GM19240 (cell line): ENCODE data around the gene PFDN1.

Experiments
- DNase-seq: peaks from one replicate; pipeline ENCODE4 v3.0.0; 2011; ENCODE audit warnings: low spot score; ENCODE audit not compliant: insufficient read length

Gene PFDN1

DNA sequence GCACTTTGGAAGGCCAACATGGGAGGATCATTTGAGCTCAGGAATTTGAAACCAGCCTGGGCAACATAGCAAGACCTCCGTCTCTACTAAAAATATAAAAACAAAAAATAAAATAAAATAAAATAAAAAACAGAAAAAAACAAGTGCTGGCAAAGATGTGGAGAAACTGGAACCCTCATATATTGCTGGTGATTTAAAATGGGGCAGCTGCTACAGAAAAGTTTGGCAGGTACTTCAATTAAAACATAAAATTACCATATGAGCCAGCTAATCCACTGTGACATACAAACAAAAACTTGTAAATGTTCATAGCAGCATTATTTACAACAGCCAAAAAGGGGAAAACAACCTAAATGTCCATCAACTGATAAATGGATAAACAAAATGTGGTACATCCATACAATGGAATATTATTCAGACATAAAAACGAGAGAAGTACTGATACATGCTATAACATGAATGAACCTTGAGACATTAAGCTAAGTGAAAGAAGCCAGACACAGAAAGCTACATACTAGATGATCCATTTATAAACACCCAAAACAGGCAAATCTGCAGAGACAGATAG is 42.7 kb downstream of the PFDN1 start:
- no peak for DNase-seq

DNA sequence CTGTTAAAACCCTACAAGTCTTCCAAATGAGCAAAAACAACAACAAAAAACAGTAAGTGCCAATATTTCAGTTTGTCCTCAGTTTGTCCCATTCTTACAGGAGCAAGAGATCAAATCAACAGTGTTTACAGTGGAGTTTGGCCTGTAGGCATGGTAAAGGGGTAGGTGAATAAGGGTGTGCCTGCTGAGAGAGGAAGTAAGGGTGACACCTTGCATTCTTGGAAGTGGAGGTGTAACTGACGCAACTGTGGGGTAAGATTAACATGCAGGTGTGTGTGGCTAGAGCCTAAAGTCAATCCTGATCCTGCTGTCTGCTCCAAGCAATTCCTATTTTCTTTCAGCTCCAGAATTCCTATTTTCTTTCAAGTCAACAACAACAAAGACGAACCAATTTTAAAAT is 43.4 kb downstream of the PFDN1 start:
- no peak for DNase-seq

DNA sequence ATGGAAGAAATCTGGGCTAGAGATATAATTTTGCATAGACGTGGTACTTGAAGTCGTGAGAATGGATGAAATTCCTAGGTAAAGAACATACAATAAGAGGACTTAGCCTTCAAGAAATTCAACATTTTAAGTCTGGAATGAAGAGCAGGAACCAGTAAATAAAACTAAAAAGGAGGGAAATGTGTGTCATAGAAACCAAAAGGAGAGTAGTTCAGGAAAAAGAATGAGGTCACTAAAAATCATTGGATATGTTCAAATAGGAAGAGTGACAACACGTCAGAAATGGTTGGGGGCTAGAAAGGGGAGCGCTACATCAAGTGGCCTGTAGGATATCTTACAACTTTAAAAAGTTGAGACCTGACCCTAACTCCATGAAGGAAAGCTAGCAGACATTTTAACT is 44.0 kb downstream of the PFDN1 start:
- no peak for DNase-seq

DNA sequence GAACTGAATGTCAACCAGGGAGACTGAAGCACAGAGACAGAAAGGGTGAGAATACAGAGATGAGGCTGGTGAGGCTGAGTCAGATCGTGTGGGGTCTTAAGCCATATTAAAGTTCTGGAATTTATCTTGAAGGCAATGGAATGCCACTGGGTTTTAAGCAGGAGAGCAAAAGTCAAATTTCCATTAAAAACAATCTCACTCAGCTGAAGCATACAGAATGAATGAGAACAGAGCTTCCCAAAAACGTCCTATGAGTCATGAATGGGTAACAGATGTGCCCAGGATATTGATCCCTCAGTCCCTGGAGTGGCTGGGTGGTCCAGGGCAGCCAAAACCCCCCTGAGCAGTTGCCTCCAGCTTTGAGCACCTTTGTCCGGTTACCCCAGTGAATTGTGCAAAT is 44.9 kb downstream of the PFDN1 start:
- no peak for DNase-seq

DNA sequence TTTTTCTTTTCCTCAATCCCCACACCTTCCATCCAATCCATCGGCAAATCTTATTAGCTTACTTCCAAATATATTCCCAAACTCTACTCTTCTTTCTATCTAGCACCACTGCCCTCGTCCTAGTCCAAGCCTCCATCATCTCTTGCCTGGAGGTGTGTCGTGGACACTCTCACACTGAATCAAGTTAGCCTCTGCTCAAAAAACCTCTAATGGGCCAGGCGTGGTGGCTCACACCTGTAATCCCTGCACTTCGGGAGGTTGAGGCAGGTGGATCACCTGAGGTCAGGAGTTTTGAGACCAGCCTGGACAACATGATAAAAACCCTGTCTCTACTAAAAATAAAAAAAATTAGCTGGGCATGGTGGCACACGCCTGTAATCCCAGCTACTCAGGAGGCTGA is 46.2 kb downstream of the PFDN1 start:
- DNase-seq: no peak

DNA sequence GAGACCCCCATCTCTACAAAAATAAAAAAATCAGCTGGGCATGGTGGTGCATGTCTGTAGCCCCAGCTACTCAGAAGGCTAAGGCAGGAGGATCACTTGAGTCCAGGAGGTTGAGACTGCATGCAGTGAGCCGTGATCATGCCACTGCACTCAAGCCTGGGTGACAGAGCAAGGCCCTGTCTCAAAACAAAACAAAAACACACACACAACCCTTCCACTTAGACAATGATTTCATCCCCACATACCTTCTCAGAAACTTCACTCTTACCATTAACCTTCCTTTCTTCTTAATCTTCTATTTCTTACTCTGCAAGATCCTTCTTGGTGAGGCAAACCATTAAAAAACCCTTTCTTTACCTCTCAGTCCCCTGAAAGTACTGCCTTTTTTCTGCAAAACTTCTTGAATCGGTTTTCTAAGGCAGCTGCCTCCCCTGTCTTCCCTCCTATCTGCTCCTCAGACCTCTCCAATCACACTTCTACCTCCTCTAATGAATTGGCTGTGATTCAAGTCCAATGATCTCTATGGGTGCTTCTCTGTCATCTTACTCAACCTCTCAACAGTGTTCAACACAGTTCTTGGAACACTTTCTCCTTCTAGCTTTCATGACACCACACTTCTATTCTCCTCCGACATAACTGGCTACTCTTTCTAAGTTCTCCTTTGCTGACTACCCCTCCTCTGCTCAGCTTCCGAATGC is 47.3 kb downstream of the PFDN1 start:
- DNase-seq: no peak

DNA sequence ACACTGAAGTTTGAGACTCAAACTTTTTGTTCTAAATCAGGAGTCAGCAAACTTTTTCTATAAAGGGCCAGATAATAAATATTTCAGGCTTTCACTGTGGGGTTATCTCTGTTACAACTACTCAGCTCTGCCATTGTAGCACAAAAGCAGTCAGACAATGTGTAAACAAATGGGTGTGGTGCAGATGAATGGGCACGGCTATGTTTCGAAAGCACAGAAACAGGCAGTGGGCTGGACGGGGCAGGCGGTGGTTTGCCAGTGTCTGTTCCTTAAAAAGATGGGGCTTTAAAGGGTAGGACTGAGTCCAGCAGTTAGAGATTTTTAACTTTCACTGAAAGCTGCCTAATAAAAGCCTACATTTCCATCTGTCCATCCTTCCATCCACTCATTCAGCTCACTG is 48.9 kb downstream of the PFDN1 start:
- no peak for DNase-seq

DNA sequence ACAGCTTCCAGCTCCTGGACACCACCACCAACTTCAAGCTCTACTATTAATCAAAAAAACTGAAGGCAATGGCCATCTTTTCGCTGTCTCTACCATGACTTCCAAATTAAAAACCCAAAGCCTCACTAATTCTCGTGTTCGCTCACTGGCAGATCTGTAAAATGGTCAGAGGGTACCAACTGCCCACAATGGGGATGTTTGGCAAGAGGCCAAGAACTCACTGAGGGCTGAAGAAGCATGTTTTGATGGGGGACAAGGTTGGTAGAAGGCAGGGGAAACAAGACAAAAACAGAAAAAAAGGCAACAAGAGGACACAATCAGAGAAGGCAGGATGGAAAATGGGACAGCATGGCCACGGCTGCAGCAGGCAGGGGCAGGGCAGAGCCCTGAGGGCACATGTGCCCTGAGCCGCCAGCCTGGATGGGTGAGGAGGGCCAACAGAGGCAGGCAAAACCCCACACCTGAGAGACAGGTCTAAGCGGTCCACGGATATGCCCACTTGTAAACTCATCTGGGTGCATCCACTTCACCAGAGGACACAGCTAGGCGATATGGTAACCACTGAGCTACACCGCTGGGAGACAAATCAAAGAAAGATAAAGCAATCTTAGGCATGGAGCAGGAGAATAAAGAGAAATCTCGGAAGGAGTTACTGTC is 50.3 kb downstream of the PFDN1 start:
- no peak for DNase-seq

DNA sequence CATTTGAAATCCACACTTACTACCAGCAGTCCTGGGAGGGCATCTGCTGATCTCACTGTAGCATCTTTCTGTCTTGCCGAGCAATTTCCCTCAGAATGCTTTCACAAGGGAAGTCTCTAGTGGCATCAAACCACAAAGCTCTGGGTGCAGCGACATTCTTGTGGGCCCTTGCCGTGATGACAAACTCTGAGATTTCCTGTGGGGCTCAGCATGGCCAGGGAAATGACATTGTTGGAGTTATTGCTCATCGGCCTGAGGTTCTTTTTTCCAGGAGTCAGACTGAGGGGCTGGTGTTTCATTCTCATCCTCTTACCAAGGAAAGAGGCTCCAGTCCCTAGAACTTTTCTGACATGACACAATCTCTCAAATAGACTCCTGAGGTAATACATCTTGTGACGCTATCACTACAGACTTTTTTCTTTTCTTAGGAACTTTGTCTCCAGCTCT is 51.4 kb downstream of the PFDN1 start:
- DNase-seq: no peak

DNA sequence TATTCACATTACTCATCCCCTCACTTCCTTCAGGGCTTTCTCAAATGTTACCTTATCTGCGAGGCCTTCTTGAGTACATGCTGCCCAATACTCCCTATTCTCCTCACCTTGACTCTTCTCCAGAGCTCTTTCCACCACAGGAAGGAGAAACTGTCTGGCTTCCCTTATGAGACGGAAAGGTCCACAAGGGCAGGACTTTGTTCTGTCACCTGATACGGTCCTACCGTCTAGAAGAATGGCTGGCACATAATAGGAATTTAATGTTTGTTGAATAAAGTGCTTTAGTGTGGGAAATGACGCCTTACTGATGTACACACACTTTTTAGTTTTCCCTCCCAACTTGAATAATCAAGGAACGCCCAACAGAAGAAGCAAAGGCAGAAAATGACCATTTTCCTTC is 52.5 kb downstream of the PFDN1 start:
- DNase-seq: no peak

DNA sequence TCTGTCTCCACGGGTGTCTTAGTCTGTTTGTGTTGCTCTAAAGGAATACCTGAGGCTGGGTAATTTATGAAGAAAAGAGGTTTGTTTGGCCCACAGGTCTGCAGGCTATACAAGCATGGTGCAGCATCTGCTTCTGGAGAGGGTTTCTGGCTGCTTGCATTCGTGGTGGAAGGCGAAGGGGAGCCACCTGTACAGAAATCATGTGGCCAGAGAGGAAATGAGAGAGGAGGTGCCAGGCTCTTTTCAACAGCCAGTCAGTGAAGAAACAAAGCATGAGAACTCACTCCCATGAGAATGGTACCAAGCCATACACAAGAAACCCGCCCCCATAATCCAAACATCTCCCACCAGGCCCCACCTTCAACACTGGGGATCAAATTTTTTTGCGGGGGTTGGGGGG is 53.4 kb downstream of the PFDN1 start:
- no peak for DNase-seq

DNA sequence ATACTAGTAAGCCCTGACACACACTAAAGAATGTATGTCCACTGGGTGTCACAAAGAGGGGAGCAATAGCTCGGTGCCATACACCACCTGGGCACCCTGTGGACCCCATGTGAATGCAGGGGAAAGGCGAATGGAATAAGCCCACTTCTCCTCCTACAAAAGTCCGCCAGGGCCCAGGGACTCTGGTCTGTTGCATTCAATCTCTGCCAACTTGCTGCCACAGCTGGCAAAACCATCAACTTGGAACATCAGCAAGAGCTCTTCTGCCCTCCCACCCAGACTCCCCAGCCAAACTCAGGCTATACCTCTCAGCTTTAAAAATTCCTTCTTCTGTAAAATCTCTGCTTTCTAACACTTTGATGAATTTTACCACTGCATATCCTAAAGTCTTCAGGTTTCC is 54.5 kb downstream of the PFDN1 start:
- DNase-seq: no peak

DNA sequence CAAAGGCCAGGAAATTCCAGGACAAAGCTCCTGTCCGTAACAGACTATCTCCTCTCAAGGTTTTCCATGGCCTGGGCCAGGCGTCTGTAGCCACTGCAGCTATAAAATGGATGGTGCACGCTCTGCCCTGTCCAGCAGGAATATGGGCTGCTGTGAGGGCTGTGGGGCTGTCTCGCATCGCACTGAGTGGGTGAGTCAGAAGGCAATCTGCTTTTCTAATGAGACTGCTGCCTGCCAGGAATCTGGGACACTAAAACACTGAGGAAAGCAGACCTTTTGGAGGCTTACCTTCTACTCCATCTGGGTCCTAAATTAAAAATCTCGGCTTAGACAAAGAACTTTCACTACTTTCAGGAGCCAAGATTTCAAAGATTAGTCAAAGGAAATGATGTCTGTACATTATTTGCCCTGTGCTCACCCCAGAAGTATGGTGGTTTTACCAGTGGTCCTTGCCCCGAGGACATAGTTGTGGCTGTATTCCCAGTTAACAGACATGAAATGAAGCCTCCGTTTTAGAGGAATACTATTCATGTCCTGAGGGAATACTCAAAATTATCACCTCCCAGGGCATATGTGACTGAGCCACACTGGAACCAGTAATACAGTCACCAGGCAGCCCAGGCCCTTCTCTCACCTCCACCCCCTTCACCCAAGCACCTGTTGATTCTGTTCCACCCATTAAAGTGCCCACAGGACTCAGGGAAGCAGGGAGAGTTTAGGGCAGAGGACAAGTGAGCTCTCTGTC is 56.4 kb downstream of the PFDN1 start:
- DNase-seq: no peak

DNA sequence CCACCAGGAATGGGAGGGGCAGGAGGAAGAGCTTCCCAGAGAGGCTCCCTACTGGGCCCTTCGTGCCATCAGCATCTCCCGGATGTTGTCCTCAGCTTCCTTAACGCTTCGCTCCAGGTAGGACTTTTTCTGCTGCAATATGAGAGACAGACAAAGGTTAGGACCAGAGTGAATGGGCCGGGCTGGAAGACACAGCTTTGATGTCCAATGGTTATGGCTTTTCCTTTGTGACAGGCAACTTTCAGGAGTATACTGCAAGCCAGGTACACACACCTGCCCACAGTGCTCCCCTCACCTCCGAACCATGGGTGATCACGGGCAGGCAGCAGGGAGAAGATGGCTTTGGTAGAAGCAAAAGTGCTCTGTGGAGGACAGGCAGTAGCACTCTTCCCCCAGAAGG is 57.0 kb downstream of the PFDN1 start:
- no peak for DNase-seq

DNA sequence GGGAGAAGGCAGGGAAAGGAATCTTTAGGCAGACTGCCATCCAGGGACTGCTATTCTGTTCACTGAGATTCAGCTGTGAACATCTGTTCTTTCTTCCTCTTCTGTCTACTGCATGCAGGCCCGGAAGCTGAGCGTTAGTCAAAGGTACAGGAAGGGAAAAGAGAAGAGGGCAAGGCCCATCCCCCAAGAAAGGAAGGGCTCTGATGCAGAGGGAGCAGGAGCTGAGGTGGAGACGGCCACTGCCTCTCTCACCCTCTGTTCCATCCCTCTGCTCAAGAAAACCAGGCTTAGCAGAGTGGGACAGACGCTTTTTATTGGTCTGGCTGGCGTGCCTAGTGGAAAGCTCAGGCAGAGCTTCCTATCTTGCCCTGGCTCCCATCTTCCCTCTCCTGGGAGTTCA is 57.6 kb downstream of the PFDN1 start:
- no peak for DNase-seq

DNA sequence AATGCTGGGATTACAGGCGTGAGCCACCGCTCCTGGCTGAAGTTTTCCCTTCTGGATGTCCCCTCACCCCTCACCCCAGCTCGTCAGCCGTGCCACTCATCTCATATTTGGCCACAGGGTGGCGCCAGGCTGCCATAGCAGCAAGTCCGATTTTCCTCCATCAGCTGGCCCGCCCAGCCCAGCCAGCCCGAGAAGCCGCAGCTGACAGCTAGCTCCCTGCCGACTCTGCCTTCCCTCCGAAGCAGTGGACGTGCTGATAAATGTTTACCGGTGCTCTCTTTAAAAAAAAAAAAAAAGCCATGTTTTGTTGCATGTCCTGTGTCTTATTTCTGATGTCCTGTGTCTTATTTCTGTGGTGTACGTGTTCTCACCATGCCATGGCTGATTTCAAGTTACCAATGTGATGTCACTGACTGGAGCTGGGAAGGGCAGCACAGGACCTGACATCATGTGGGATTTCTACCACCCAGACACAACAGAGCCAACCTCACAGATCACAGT is 58.3 kb downstream of the PFDN1 start:
- DNase-seq: peak; percentile 76

DNA sequence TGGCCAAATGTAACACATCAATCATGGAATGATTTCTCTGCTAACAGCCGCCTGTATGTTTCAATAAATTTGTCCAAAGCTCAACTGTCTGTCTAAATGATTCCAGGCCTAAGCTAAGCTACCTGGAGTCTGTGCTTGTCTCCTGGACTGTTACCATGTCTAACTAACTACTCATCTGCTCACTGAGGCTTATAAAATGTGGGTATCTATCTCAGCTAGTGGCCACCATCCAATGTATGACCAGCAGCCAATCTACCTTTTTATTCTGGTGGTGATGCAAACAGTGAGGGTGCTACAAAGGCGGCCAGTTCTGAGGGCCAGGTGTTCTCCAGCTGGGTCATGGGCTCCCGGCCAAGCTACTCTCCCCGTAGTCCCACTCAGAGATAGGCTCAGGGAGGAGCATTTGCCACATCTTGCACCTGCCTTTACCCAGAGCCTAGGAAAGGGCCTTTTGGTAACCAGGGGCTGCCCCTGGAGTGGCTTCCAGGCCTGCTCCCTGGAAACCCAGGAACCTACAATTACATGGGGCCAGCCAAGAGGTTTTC is 59.1 kb downstream of the PFDN1 start:
- DNase-seq: no peak

DNA sequence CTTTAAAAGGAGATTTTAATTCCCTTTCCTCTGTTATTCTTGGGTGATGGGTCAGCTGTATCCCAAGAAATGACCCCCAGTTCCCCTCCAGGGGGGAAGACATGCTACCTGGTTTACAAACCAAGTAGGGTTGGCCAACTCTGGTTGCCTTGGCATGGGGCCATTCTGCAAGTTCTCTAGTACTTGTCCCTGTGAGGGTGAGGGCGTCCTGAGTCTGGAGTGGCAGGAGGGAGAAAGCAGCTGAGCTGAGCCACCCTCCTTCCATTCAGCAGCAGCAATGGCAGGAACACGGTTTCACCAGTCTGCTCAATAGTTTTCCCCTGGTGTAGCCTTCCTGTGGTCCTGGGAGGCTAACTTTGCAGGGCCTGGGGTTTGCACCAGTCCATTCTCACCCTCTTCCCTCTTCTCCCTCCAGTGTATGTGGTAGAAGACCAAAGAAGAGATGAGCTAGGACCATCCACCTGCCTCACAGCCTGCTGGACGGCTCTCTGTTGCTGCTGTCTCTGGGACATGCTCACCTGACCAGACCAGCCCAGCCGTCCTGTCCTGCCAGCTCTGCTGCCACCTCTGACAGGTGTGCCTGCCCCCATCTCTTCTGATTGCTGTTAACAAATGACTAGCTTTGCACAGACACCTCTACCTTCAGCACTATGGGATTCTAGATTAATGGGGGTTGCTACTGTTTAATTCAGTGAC is 59.9 kb downstream of the PFDN1 start:
- DNase-seq: no peak

DNA sequence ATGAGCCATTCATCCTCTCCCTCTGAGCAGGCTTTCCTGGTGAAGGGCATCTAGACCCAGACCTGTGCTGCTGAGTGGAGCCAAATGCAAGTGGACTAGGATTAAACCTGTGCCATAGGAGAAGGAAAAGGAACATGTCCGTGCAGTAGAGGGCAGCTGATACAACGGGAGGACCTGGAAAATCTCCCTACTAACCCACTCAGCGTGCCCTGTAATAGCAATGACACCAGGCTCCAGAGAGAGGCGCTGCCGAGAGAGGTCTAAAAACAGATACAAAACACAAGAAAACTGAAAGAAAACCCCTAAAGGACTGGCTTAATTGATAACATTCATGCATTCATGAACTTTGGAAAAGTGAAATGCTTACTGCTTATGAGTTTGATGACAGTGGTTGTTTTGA is 60.8 kb downstream of the PFDN1 start:
- no peak for DNase-seq

DNA sequence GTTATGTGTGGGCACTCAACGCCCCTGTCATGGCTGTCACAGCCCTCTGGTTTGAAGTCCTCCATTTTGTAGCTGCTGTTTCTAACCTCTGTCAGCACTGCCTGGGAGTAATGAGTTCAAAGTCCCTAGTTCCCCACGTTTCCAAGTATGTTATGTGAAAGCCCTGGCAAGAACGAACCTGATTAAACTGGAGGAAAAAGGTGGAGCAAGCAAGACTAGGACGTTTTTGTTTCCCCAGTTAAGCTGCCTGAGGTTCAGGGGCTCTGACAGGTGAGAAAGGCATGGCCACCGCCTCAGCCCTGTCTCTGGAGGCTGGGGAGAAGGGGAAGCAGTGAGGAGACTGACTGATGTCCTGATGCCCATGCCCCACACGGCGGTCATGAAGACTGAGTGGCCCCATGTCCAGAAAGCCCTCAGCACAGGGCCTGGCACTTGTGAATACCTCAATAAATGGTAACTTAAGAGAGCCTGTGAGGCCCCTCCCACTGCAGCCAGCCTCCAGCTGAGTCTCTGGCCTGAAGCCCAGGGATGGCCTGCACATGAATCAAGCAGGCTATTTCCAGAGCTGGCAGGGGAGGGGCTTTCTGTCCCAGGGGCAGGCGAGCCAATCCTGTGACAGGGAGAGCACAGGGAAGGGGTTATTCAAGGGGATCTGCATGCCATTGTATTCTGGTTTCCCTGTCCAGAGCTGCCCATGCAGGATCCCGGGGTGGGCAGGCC is 61.8 kb downstream of the PFDN1 start:
- DNase-seq: no peak
